NCI-H1092 treated with DMSO at 0.1 percent for 48 hours (cell line): ENCODE measurements around the gene NRG2.
A peak's percentile ranks its signal among the peaks of the same experiment; 100 is the strongest.

Experiments used
- DNase-seq: peaks from one replicate; lab custom pipeline; 2025; lab: John Stamatoyannopoulos, UW

The NRG2 gene

DNA sequence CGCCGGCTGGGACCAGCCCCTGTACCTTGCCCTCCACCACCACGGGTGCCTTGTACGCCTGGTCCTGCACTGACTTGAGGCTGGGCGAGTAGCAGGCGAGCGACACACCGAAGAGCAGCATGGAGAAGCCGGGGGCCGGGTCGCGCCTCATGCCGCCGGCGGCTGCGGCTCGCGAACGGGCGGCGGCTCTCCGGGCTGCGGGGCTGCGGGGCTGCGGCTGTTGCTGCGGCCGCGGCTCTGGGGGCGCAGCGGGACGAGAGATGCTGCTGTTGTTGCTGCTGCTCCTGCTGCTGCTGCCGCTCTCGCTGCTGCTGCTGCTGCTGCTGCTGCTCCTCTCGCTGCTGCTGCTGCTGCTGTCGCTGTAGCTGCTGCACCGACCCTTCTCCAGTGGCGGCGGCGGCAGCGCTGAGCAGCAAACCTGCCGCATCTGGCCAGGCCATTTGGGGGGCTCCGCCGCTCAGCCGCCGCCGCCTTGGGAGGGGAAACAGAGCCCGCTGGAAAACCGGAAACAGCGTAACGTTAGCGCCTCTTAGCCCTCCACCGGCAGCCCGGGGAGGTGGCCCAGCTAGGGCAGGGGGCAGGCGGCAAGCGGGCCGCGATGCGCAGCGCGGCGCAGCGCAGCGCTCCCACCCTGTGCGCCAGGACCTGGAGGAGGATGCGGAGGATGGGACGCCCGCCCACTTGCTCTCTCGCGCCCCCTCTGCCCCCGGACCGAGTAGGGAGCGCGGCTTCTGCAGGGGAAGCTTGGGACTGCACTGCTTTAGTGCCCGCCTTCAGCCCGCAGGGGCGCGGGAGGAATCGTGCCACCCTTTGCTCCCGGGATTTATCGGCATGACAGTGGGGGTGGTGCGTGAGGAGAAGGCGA is at the start of gene NRG2:
NRG2 (minus strand) TSS at position 657 of the 865 bp plus-strand sequence.
- peak; percentile 33 for DNase-seq

DNA sequence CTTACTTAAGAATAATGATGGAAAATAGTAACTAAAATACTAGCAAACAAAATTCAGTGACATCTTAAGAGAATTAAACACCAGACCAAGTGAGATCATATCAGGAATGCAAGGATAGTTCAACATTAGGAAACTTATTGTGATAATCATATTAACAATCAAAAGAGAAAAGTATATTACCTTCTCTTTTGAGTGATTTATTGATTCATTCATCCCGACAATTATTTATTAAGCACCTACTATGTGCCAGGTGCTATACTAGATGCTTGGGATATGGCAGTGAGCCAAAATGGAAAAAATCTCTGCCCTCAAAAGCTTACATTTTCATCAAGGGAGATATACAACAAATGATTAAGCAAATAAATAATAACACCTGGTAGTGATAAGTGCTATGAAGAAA is 47.2 kb upstream of the NRG2 start:
- no peak for DNase-seq

GRCh38 chr5:140084541-140084940 is 41.4 kb upstream of the NRG2 start:
- DNase-seq = no peak

- DNase-seq = no peak
Measured at GRCh38 chr5:140083650-140084049, 40.6 kb upstream of the NRG2 start.

DNA sequence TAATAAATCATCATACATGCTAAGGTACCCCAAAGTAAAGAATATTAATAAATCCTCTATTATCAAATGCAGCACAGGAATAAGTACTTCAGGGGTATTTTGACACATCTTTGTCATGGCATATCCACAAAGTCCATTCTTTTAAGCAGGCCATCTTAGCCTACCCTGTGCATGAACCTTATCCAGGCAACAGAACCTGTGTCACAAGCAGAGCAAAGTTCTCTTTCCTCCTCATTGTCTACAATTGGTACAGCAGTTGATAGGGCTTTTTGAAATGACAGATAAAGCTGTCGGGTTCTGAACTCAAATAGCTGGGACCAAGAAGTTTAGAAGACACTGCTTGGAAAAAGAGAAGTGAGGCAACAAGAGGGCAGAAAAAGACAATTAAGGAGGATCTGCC is 40.0 kb upstream of the NRG2 start:
- DNase-seq = no peak

DNA sequence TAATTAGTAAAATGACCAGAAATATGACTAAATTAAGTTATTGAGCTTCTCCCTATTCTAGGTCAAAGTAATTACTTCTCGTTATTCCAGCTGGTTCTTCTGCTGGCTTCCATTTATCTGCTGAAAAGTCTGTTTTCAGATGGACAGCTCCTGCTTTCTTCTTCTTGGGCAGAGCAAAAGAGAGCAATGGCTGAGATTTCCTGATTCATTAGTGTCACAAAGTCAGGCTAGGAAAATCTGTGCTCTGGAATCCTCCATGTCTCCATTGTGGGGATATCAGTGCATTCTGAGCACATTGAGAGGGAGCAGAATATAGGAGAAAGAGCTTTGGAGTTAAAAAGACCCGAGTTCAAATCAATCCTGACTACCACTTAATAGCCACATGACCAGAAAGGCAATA is 33.7 kb upstream of the NRG2 start:
- DNase-seq = no peak

DNA sequence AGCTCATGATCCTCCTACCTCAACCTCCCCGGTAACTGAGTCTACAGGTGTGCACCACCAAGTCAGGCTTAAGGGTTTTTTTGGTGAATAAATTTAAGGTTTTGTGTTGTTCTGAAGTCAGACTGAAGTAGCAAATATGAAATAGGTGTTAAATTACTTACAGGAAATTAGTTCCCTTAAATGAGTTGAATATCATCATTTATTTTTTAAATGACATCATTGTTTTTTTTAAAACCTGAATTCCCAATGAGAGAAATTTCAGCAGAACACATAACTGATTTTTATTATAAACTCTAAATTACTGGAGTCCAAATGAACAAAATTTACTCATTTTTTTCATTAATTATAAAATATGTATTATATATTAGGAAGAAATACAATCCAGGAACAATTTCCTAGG is 33.0 kb upstream of the NRG2 start:
- no peak for DNase-seq

DNA sequence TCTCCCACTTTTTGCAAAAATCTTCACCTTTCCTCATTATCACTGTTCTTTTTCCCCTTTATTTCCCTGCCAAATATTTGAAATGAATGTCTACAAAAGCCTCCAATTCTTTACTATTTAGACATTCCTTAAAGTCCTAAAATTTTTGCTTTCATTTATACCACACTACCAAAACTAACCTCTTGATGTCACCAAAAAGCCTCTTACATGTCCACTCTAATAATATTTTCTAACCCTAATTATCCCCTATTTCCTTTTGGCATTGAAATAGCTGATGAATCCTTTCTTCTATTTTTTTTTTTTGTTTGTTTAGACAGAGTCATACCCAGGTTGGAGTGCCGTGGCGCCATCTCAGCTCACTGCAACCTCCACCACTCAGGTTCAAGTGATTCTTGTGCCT is 32.3 kb upstream of the NRG2 start:
- no peak for DNase-seq

- DNase-seq = no peak
Measured at GRCh38 chr5:140073296-140073695, 30.2 kb upstream of the NRG2 start.

DNA sequence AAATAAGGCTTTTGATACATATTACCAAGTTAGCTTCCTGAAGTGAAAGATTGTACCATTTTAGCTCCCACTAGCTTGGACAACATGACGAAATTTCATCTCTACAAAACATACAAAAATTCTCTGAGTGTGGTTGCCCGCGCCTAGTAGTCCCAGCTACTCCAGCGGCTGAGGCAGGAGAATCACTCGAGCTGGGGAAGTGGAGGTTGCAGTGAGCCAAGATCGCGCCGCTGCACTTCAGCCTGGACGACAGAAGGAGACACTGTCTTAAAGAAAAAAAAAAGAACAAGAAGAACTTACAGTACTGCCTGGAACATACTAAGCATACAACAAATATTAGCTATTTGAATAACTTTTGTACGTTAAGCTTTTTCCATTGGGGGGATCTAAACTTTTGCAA is 29.7 kb upstream of the NRG2 start:
- no peak for DNase-seq

DNA sequence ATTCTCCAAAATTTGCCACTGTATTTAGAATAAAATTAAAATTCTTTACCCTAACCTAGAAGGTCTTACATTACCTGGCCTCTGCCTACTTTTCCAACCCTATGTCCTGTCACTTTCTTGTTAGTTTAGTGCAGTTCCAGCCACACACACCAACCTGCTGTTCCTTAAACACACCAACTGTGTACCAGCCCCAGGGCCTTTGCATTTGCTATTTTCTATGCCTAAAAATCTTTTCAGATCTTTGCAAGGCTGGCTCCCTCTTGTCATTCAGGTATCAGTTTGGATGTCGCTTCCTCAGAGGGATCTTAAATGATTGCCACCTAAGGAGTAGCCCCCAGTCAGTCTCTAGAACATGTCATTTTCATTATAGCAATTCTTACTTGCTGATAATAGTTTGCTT is 17.7 kb upstream of the NRG2 start:
- no peak for DNase-seq

DNA sequence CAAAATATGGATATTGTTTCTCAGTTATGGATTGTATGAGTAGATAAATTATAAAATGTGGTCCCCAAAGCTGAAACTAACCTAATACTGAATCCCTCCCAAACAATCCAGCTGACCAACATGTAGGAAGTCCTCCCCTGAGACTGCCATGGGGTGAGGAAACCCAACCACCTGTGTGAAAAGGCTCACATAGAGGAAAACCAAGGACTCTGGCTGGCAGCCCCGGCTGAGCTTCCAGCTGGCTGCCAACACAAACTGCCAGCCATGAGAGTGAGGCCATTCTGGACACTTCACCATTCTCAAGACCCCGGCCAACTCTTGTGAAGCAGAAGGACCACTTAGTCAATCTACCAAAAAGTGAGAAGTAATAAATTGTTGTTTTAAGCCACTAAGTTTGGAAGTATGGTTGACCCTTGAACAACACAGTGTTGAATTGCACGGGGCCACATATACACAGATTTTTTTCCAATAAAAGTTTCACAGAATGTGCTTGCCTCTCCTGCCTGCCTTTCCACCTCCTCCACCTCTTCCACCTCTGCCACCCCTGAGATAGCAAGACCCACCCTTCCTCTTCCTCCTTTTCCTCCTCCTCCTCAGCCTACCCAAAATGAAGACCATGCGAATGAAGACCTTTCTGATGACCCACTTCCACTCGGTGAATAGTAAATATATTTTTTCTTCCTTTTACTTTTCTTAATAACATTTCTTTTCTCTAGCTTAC is 15.3 kb upstream of the NRG2 start:
- no peak for DNase-seq

DNA sequence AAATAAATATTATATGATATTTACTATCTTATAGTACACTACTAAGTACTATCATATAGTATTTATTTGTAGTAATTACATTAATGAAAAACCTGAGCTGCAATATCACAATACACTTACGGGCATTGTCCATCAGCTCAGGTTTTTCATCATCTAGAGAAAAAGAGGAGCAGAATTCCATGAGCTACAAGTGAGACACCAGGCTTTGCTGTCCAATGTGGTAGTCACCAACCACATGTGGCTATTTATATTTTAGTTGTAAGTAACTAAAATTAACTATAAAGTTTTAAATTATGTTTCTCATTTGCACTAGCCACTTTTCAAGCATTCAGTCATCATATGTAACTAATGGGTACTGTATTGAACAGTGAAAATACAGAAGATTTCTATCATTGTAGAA is 13.8 kb upstream of the NRG2 start:
- no peak for DNase-seq

GRCh38 chr5:140055152-140055551 is 12.1 kb upstream of the NRG2 start:
- DNase-seq = no peak

DNA sequence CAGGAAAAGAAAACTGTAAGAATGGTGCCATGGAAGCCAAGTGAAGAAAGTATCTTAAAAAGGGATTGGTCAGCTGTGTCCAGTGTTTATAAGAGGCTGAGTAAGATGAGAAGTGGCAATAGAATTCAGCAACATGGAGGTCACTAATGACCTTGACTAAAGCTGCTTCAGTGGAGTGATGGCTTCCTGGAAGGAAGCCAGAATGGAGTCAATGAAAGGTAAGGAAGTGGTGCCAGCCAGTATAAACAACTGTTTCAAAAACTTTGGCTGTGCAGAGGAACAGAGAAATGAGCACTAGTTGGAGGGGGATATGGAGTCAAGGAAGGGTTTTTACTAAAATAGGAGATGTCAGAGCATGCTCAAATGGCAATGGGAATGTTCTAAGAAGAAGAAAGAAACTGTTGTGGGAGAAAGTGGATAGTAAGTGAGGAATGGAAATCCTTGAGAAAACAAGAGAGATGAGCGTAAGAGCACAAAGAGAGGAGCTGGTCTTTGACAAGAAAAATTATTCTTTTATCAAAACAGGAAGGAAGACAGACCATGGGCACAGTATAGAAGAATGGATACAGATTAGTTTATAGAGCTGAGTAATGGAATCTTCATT is 11.1 kb upstream of the NRG2 start:
- no peak for DNase-seq

- no peak for DNase-seq
Measured at GRCh38 chr5:140051950-140052349, 8.9 kb upstream of the NRG2 start.

DNA sequence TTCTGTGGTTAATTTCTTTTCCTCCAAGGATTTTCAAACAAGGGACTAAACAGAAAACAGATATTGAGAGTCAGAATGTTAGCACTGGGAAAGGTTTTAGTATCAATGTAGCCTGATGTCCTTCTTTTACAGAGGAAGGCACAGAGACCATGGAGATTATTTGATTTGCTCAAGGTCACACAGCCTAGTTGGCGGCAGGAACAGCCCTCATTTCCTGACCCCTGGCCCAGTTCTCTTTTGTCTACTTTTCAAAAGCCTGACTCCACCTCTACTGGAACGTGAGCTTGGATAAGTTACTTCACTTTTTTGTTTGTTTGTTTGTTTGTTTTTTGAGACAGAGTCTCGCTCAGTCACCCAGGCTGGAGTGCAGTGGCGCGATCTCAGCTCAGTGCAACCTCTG is 6.6 kb upstream of the NRG2 start:
- DNase-seq = no peak

DNA sequence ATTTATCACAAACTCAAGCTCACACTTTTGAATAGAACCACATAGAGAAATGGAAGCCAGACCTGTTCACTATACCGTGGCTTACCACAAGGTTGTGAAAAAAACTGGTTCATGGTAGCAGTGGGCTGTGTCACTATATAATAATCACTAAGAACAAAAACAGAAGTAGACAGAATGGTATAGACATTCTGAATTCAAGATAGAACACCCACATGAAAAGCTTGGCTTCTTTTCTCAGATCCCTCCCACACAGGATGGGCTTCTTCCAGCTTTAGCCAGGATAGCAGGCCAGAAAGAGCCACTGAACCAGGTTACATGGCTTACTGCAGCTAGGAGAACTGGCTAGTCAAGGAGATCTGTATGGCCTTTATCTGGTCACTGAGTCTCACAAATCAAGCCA is 6.1 kb upstream of the NRG2 start:
- DNase-seq = no peak

GRCh38 chr5:140044041-140044440 is 942 bp upstream of the NRG2 start:
- DNase-seq = no peak

DNA sequence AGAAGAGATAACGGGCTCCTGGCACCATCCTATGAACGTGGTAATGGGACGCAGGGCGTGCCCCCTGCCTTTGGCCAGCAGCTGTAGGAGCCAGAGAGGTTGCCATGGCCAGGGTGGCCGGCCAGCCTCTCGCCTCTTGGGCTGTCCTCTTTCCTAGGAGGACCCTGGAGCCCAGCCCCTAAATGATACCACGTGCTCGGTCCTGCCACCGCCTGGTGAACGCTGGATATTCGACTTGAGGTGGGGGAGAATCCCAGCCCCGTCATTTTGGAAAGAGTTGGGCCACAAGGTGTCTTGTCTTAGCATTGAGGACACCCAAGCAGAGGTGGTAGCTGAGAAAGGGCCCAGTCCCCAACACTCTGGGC is 391 bp upstream of the NRG2 start:
- no peak for DNase-seq

DNA sequence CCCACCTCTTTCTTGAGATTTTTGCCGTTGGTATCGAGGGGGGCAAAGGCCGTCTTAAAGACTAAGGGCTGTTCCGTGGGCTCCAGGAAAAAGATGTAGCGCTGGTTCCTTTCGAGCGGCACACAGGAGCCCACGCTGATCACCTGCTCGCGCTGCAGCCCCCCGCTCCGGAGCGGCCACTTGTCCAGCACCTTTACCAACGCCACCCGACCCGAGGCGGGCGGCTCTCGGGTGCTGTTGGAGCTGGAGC is 781 bp downstream of the NRG2 start:
- no peak for DNase-seq

- peak; percentile 8 for DNase-seq
Measured at GRCh38 chr5:140041492-140042392, 1.4 kb downstream of the NRG2 start.

- DNase-seq = no peak
Measured at GRCh38 chr5:140041099-140041491, 2.0 kb downstream of the NRG2 start.
